Measurements from ENCODE around the gene HSFX2.
A peak's percentile ranks its signal among the peaks of the same experiment; 100 is the strongest.
"Not testable (repeated sequence)": the region's sequence is repeated elsewhere in the genome, so short reads cannot be mapped to it uniquely, and the experiment has no call there.

HSFX2 gene

GRCh38 chrX:149595214-149595613, at the start of gene HSFX2:
TSS of gene HSFX2 (minus strand) at chrX:149595314. CDS start at chrX:149594700, 614 bp downstream.
- not testable (repeated sequence) for DNase-seq (ENCODE audit: low spot score)

DNA sequence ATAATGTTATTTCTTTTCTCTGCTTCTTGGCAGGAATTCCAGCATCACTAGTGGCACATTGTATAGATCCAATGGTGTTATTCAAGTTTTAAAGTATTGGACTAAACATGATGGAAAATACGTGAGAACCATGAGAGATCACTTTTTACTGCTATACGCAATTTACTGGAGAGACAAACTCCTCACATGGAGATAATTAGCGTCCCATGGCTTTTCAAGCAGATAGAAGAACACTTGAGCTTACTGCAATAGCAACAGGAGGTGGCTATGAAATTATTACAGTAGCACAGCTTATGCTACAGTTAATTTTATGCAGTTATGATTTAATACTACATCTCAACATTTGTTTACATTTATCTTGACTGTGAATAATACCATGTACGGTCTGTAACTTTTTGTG, 48.4 kb upstream of the HSFX2 start:
- no peak for DNase-seq (ENCODE audit: low spot score)

DNA sequence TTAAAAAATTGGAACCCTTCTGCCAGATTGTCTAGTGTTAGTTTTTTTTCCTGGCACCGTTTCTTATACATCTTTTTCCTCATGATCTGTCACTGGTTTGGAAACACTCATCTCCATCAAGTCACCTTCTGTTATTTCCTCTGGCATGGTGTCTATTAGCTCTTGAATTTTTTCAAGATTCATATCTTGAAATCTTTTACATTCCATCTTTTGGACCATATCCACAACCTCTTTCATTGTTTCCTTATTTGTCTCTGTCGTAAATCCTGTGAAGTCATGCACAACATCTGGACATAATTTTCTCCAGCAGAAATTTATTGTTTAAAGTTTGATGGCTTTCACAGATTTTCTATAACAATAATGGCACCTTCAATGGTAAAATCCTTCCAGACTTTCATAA, 46.7 kb upstream of the HSFX2 start:
- DNase-seq (ENCODE audit: low spot score) = no peak

- no peak for DNase-seq (ENCODE audit: low spot score)
Observed at GRCh38 chrX:149641432-149641831, 46.3 kb upstream of the HSFX2 start.

- DNase-seq (ENCODE audit: low spot score) = no peak
Observed at GRCh38 chrX:149639568-149639967, 44.5 kb upstream of the HSFX2 start.

DNA sequence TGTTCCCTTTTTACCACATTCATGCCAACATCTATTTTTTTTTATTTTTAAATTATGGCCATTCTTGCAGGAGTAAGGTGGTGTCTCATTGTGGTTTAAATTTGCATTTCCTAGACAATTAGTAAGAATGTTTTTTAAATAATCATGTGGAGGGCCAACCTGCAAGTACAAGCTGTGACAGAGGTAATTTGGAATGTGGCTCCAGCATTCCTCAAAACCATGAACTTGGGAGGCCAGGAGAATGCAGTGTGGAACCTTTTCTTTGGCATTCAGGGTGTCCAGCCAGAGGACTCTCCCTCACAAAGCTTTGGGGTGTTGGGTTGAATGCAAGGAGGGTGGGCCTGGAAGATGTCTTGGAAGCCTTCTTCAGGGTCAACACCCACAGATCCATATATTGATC, 43.7 kb upstream of the HSFX2 start:
- no peak for DNase-seq (ENCODE audit: low spot score)

DNA sequence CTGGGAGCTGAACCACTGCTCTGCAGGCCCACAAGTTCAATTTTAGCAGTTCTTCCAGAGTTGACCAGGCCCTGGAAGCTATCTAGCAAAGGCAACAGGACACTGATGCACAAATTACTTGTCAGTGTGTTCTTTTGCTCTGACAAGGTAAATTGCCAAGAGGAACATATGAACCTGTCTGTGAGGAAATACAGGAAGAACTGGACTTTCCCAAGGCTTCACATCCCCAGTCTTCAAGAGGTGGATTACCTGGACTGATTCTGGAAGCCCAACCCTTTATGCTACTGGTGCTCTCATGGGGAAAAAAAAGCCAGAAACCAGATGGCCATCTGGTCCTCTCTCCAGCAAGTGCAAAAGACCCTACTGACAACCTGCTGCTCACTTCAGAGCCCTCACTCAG, 38.4 kb upstream of the HSFX2 start:
- DNase-seq (ENCODE audit: low spot score) = no peak

GRCh38 chrX:149631234-149632165, 36.4 kb upstream of the HSFX2 start, which contains the start of gene TMEM185A:
TSS of gene TMEM185A (minus strand) at chrX:149631792. CDS start at chrX:149631580, 212 bp downstream.
- DNase-seq (ENCODE audit: low spot score) = peak; percentile 59

GRCh38 chrX:149630681-149631233, 35.6 kb upstream of the HSFX2 start:
- peak; percentile 31 for DNase-seq (ENCODE audit: low spot score)

GRCh38 chrX:149629730-149630387, 34.7 kb upstream of the HSFX2 start:
- no peak for DNase-seq (ENCODE audit: low spot score)

DNA sequence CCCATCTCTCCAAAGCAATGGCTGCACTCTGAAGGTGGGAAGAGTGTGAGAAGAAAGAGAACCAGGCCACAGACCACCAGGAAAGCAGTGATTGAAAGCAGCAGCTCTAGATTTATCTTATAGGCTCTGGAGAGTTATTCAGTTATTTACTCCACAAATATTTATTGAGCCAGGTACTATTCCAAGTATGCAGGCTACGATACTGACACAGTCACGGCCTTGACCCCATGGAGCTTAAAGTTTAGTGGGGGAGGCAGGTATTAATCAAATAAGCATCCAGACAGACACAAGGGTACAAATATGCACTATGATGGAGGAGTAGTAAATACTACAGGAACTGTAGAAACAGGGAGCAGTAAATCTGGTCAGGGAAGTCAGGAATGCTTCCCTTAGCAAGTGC, 33.7 kb upstream of the HSFX2 start:
- DNase-seq (ENCODE audit: low spot score) = no peak

GRCh38 chrX:149628280-149628679, 33.2 kb upstream of the HSFX2 start:
- no peak for DNase-seq (ENCODE audit: low spot score)

DNA sequence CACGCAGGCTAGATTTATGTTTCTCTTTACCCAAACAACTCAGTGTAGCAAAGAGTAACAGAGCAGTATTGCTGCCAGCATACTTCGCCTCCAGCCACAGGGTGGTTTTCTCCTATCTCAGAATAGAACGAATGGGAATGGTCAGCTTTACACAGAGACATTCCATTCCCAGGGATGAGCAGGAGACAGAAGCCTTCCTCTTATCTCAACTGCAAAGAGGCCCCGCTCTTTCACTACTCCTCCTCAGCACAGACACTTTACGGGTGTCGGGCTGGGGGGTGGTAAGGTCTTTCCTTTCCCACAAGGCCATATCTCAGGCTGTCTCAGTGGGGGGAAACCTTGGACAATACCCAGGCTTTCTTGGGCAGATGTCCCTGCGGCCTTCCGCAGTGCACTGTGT, 31.7 kb upstream of the HSFX2 start:
- not testable (repeated sequence) for DNase-seq (ENCODE audit: low spot score)

DNA sequence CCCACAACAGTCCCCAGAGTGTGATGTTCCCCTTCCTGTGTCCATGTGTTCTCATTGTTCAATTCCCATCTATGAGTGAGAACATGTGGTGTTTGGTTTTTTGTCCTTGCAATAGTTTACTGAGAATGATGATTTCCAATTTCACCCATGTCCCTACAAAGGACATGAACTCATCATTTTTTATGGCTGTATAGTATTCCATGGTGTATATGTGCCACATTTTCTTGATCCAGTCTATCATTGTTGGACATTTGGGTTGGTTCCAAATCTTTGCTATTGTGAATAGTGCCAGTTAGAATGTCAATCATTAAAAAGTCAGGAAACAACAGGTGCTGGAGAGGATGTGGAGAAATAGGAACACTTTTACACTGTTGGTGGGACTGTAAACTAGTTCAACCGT, 24.5 kb upstream of the HSFX2 start:
- DNase-seq (ENCODE audit: low spot score) = not testable (repeated sequence)

DNA sequence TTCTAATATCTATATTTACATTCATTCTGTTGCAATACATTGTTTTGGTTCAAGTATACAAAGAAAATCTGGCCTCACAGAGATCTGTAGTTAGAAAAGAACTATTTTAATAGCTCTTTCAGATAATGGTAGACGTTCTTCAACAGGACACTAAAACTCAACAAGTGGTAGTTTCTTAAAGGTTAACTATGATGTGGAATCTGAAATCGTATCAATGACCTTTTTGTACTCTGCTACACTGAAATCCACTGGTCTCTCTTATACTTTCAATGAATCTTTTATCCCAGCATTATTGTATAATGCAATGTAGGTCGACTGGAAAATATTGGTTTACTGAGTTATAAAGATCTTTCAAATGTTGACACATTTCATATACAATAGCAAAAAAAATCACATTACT, 23.8 kb upstream of the HSFX2 start:
- no peak for DNase-seq (ENCODE audit: low spot score)

GRCh38 chrX:149611623-149612175, 16.6 kb upstream of the HSFX2 start:
- DNase-seq (ENCODE audit: low spot score) = no peak

DNA sequence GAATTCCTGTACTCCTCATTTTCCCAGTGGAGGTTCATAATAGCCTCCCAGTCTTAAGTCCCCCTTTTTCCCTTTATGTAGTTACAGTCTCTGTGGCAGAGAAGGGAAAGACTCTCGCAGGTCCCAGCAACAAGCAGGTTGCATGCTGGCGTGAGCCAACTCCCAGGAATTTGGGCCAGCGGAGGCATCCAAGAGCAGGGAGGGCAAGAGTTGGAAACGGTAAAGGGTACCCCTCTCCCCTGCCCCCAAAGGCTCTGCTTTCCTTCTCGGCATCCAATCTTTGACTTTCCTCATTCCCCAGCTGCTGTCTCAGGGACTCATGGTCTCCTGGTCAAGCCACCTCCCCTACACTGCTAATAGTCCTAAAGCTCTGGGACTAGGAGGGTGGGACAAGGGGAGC, 15.4 kb upstream of the HSFX2 start:
- no peak for DNase-seq (ENCODE audit: low spot score)

- no peak for DNase-seq (ENCODE audit: low spot score)
Observed at GRCh38 chrX:149607699-149608098, 12.6 kb upstream of the HSFX2 start.

DNA sequence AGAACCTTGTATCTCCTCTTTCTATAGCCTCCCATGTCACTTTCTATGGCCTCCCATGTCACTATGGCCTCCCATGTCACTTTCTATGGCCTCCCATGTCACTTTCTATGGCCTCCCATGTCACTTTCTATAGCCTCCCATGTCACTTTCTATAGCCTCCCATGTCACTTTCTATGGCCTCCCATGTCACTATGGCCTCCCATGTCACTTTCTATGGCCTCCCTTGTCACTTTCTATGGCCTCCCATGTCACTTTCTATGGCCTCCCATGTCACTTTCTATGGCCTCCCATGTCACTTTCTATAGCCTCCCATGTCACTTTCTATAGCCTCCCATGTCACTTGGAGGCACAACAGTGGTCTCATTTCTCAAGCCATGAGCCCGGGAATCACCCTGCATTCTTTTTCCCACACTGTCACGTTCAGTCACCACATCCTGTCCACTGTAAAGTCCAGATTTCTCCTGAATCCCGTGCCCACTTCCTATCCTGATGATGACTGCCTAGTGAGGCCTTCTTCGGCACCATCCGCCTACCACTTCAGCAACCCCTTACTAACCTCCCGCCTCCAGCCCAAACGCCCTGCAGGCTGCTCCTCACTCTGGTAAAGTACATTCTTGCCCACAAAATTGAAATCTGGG, 10.3 kb upstream of the HSFX2 start:
- DNase-seq (ENCODE audit: low spot score) = peak; percentile 20

GRCh38 chrX:149598603-149599002, 3.5 kb upstream of the HSFX2 start:
- not testable (repeated sequence) for DNase-seq (ENCODE audit: low spot score)

- not testable (repeated sequence) for DNase-seq (ENCODE audit: low spot score)
Observed at GRCh38 chrX:149595943-149596342, 829 bp upstream of the HSFX2 start.

DNA sequence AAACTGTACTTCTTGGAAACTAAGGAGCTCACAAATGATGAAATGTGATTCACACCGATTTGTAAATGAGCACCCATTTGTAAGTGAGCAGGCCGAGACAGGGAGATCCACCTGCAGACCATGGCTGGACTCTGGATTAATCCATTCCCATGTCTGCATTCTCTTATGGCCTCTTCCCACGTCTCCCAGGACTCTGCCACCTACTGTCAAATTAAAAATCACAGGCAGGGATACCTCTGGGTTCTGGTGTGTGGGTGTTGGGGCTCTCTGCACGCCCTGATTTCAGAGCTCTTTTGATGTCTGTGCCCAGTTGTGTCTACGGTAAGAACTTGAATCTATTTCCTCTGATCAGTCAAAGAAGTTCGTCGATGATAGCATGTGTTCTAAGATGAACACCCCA, 4.1 kb downstream of the HSFX2 start:
- not testable (repeated sequence) for DNase-seq (ENCODE audit: low spot score)

All from hepatic stellate cell (primary cell).